ENCODE data around the gene ANTXR2.
"Not testable (repeated sequence)": the region's sequence is repeated elsewhere in the genome, so short reads cannot be mapped to it uniquely, and the experiment has no call there.

DNA sequence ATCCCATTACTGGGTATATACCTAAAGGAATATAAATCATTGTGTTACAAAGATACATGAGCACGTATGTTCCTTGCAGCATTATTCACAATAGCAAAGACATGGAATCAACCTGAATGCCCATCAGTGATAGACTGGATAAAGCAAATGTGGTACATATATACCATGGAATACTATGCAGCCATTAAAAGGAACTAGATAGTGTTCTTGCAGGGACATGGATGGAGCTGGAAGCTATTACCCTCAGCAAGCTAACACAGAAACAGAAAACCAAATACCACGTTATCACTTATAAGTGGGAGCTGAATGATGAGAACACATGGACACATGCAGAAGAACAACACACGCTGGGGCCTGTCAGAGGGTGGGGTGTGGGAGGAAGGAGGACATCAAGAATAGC, 48.8 kb upstream of the ANTXR2 start:
- TF ChIP-seq POLR2A (IDR thresholded peaks at IDR 0.05; ENCODE audit: low read depth, low read length); POLR2AphosphoS5 (IDR thresholded peaks at IDR 0.05; ENCODE audit: insufficient read depth, low read depth, low read length); JUN (IDR thresholded peaks at IDR 0.05; ENCODE audit: borderline replicate concordance, insufficient read depth, insufficient read length, low read depth); MYC (IDR thresholded peaks at IDR 0.05; ENCODE audit: low read depth, low read length); EZH2 (IDR thresholded peaks at IDR 0.05; ENCODE audit: borderline replicate concordance, low read depth, low read length, severe bottlenecking): not testable (repeated sequence)
- TF ChIP-seq, protein P1, sequence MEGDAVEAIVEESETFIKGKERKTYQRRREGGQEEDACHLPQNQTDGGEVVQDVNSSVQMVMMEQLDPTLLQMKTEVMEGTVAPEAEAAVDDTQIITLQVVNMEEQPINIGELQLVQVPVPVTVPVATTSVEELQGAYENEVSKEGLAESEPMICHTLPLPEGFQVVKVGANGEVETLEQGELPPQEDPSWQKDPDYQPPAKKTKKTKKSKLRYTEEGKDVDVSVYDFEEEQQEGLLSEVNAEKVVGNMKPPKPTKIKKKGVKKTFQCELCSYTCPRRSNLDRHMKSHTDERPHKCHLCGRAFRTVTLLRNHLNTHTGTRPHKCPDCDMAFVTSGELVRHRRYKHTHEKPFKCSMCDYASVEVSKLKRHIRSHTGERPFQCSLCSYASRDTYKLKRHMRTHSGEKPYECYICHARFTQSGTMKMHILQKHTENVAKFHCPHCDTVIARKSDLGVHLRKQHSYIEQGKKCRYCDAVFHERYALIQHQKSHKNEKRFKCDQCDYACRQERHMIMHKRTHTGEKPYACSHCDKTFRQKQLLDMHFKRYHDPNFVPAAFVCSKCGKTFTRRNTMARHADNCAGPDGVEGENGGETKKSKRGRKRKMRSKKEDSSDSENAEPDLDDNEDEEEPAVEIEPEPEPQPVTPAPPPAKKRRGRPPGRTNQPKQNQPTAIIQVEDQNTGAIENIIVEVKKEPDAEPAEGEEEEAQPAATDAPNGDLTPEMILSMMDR (IDR thresholded peaks at IDR 0.05; ENCODE audit: extremely low read depth in 1 of 2, insufficient read depth in 1 of 2, low read depth in 1 of 2, low read length in 2 of 2) = not testable (repeated sequence)

All from endothelial cell of umbilical vein (primary cell).